HG02938 (cell line): Measurements from ENCODE around the gene DUSP18.
A peak's percentile ranks its signal among the peaks of the same experiment; 100 is the strongest.
"Not testable (repeated sequence)": the region's sequence is repeated elsewhere in the genome, so short reads cannot be mapped to it uniquely, and the experiment has no call there.

Source experiments
- ATAC-seq: cut with Tn5 transposase; IDR thresholded peaks from one replicate; pipeline ENCODE4 v1.9.1; 2021; ENCODE audit warnings: mild to moderate bottlenecking, moderate library complexity; ENCODE audit not compliant: unreplicated experiment

Gene DUSP18

DNA sequence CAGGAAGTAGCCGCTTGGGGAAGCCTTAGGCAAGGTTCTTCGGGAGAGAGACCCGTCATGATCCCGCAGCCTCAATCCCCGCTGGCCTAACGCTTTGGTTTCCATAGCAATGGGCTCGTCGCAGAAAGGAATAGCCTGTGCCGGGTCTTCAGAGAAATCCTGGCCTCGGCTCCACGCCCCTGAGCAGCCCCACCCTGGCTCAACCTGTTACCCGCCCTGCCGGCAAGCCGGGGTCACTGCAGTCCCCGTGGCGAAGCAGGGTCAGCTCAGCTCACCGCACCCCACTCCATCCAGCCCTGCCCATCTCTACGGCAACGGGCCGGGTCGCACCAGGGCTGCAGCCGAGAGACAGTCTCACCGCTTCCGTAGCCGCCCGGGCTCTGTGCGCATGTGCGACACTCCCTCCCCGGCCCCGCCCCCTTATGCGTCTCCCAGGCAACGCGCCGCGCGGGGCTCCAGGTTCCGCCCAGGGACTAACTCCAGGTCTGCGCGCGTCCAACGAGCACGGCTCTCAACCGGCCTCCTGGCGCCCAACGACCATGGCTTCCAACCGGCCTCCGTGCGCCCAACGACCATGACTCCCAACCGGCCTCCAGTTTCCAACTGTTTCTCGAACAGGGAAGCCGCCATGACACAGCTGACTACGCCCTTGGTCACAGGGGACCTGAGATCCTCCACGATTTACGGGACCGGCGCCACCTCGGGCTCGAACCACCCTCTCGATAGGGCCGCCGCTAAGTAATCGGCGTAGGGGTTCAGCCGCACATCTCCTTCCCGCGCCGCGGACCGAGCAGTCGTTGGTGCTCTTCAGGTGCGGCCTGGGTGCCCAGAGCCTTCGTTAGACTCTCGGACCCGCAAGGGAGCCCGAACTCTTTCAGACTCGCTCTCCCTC, at the start of gene DUSP18:
Gene DUSP18, minus strand, starts transcription at position 382 of the 892 bp plus-strand sequence. CDS start 3,872 bp downstream, outside the sequence.
- peak; percentile 91 for ATAC-seq

DNA sequence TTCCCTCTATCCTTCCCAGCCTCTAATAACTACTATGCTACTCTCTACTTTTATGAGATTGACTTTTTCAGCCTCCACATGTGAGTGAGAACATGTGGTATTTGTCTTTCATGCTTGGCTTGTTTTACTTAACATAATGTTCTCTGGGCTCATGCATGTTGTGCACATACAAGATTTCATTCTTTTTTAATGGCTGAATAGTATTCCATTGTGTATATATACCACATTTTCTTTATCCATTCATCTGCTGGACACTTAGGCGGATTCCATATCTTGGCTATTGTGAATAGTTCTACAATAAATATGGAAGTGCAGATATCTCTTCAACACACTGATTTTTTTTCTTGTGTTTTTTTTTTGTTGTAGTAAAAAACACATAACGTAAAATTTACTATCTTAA, 46.4 kb upstream of the DUSP18 start:
- ATAC-seq, result no peak

DNA sequence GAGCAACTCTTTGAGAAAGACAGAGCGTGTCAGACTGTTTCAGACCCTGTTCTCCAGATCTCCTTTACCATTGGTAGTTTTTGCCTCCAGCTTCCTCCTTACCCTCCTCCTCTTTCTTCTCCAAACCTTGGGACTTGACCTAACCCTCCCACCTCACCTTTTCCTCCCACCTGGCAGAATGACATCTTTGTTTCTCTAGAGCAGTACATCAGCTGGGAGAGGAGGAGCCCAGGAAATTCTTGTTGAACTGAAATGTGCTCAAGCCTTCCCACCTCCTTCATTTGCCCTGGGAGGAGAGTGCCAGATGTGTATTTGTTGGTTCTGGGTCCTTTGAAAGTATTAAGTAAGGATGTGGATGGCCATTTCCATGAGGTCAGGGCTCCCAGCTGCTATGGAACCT, 44.4 kb upstream of the DUSP18 start:
- no peak for ATAC-seq

DNA sequence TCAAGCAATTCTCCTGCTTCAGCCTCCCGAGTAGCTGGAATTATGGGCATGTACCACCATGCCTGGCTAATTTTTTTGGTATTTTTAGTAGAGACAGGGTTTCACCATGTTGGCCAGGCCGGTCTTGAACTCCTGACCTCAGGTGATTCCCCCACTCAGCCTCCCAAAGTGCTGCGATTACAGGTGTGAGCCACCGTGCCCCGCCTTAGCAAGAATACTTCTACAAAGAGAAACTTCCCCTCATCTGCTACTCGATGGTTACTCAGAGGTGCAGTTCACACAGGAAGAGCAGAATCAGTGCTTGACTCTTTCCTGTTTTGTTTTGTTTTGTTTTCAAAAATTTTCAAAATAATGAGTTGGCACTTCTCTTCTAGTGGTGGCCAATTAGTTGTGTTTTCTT, 42.3 kb upstream of the DUSP18 start:
- ATAC-seq, result not testable (repeated sequence)

DNA sequence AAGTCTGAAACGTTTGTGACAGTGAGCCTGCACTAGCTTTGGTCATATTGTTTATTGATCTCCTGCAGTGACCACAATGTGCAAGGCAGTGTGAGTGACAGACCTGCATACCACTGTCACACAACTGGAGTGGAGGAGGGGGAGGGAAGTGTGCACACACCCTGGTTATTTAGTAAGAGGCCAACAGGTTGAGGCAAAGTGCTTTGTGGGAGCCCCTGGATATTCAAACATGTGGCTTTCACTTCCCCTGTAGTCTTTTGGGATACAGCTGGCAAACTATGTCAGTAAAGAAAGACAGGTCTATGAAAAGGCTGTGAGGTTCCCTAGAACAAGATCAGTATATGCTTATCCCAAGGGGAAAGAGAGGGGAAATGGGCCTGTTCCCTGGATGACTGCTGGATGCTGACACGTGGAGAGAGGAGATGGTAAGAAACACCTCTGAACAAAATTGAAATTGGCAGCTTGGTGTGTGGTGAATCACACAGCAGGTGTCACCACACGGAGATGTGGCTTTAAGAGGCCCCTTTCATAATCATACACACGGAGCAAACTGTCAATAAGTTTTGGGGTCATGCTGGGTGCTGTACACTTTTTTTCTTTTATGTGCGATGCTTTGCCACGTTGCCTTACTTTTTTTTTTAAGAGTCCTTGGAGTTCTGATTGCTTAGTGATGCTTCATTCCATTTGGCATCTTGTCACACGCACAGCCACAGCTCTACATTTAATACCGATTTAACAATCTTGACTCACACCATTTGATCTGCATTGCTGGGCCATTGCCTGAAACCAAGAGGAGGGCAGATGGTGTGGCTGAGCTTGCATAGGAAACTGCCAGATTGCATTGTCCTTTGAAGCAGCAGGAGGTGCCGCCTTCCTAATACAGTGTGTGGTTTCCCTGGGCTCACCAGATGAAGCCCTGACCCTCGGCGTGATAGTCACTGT, 38.3 kb upstream of the DUSP18 start:
- no peak for ATAC-seq

DNA sequence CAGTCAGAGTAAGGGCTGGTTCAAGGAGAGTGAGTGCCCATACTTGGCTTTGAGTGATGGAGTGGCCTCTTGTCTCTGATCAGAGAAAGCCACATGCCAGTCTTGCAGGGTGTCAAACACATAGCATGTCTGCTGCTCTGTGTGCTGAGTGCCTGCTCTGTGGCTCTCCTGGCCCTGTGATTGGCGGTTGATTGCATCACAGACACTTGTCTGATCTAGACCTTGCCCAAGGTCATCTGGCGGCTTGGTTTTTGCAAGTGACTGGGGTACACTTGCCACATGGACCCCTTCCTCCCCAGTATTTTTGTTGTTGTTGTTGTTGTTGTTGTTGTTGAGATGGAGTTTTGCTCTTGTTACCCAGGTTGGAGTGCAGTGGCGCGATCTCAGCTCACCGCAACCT, 37.3 kb upstream of the DUSP18 start:
- no peak for ATAC-seq

DNA sequence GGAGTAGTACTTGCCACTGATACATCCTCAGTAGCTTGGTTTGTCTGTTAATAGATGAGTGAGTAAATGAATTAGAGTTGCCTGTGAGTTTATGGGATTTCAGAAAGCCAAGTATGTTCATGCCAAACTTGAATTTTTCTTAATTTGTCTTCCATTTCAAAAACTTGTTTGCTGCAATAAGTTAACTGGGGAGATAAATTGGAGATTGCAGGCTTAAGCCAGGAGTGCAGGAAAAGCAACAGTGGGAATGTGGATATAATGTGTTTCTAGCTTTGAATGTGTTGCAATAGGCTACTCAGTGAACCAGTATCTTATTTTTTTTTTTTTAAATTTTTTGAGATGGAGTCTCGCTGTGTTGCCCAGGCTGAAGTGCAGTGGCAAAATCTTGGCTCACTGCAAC, 35.2 kb upstream of the DUSP18 start:
- no peak for ATAC-seq

DNA sequence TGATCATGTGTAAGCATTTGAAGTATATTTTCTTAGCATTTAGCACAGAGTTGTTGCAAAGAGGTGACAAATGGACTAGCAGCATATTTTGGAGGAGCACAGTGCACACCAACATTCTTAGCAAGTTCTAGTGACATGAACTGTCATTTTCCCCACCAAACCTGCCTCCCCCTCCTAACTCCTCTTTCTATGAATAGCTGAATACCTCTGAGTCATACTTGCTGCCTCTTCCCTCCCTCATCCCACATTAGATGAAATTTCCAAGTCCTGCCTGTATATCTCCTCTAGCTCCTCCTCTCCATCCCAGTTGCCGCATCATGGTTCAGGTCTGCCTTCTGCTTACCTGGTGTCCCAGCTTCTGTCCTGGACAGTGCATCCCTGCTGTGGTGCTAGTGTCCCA, 34.2 kb upstream of the DUSP18 start:
- ATAC-seq, result no peak

DNA sequence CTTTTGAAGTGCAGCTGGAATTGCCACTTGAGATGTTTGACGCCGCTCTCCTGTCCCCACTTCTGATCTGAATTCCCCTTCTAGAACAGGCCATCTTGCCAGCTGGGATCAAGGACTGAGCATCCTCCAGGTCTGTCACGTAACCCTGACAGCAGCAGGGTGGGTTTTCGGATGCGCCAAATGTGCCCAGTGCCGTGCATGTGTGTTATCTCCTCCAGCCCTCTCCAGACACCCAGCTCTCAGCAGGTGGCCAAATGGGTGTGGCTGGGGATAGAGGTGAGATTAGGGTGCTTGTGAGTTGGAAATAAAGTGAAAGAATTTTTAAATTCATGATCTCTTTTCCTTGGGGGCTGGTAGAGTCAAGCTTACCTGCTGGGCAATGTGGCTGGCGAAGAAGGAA, 30.3 kb upstream of the DUSP18 start:
- ATAC-seq, result no peak

DNA sequence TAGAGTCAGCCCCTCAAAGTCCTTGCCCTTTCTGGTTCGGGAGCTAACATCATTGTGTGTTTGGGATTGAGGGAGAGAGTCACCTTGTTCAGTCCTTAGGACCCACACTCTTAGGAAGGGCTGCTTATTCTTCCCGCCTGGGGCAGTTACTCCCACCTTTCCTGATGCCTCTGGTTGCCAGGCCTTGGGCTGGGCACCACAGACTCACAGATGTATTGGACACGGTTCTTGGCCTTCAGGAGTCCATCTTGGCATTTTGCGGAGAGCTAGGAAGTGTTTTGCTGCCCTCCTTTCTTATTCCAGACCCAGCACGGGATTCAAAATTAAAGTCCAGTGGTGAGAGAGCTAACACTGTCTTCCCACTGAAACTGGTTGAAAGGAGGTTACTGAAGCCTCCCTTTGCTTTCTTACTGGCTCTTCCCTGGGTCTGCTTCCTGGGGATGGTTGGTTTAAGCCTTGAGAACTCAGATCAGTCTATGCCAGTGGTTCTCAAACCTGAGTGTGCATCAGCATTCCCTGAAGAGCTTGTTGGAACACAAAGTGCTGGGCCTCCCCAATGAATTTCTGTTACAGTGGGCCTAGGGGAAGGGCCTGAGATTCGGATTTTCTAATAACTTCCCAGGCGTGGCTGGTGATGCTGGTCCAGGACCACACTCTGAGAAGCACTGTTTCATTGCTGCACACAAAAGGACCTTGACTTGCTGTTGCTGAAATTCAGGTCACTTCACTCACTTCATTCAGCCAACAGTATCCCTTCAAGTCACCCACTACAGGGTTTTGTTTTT, 28.4 kb upstream of the DUSP18 start:
- ATAC-seq, result no peak

DNA sequence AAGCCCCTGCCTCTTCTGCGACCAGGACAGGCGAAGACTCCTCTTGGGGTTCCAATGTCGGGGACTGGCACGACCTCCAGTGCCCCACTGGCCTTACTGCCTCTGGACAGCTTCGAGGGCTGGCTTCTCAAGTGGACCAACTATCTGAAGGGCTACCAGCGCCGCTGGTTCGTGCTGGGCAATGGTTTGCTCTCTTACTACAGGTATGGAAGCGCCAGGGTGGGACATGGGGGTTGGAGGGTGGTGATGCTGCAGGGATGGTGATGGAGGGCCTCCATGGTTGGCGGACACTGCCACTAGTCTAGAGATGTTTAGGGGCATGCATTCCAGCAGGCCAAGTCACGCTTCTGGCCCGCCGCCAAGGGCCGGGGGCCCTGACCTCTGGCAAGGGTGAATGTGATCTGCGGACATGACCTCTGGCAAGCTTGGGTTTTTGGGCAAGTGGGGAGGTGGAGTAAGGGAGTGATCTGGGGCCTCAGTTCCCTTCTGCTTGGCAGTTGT, 27.7 kb upstream of the DUSP18 start:
- no peak for ATAC-seq

DNA sequence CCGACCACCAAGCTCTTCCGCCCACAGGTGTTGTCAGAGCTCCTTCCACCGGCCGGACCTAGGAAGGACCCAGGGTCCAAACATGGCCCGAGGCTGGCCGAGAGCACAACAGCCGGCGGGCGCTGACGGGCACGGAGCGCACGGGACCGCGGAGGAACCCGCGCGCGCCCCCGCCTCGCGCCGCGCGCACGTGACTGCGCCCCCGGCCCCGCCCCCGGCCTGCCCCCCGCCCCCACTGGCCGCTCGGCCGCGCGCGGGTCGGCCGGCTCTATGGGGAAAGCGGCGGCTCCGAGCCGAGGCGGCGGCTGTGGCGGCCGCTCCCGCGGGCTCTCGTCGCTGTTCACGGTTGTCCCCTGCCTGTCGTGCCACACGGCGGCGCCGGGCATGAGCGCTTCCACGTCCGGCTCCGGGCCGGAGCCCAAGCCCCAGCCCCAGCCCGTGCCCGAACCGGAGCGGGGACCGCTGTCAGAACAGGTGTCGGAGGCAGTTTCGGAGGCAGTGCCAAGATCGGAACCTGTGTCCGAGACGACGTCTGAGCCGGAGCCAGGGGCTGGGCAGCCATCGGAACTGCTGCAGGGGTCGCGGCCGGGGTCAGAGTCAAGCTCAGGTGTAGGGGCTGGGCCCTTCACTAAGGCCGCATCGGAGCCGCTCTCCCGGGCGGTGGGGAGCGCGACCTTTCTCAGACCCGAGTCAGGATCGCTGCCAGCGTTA, 27.1 kb upstream of the DUSP18 start, which contains the start of gene OSBP2:
Gene OSBP2, plus strand, starts transcription at position 235 of the 711 bp plus-strand sequence. Its CDS starts 36 bp downstream, at position 271.
- ATAC-seq, result no peak

DNA sequence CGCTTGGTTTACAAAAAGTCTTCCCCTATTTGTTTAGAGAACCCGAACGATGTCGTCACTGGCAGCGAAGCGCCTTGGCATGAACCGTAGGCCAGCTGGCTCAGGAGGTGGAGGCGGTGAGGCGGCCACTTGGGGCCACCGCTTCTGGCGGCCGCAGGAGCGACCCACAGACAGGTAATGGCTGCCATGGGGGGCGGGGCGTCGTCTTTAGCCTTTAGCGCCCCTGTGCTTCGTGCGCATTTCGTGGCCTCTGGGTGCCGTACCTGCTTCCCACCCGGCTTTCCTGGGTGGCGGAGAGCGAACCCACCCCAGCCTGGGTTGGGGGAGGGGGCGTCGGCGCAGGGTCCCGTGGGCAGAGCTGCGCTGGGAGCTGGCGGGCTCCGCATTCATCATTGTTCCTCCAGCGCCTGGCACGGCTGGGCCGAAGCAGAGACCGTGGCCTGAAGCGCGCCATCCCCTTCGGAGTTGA, 26.5 kb upstream of the DUSP18 start:
- no peak for ATAC-seq

DNA sequence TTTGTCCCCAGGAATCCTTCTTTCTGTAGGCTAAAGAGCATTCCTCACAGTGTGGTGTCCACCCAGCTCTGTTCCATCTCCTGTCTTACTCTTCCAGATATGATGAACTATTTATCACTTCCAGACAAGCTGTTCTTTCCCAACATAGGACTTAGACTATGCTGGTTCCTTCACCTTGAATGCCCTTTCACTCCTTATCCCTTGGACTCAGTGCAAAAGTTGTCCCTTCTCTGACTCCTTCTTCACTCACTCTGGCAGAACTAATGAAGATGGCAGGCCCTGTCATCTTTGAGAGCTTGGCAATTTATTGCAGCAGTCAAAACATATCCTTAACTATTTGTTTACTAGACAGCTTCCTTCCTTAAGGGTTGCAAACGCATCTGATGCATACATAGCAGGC, 23.5 kb upstream of the DUSP18 start:
- ATAC-seq, result no peak

DNA sequence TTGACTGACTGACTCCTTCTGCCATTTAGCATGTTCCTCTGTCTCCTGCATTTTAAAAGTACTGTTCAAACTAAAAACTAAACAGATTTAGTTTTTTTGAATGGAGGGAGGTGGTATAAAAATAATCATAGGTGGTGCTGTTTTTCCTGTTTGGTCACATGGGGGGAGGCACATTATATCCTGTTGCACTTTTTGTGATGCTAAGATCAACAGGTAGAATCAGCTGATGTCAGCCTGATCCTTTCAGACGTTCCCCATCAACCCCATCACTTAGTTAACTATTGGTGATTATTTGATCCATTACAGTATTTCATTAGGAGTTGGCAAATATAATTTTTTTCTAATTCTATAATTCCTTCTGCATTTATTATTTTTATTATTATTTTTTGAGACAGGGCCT, 21.9 kb upstream of the DUSP18 start:
- no peak for ATAC-seq

DNA sequence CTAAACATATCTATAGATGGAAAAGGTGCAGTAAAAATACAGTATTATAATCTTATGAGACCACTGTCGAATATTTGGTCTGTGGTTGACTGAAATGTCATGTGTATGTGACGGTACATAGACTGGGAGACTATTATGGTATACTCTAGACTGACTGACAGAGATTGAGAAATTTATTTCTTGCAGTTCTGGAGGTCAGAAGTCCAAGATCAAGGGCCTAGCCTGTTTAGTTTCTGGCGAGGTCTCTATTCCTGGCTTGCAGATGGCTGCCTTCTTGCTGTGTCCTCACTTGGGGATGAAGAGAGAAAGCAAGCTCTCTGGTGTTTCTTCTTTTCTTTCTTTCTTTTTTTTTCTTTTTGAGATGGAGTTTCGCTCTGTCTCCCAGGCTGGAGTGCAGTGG, 19.7 kb upstream of the DUSP18 start:
- ATAC-seq, result no peak

DNA sequence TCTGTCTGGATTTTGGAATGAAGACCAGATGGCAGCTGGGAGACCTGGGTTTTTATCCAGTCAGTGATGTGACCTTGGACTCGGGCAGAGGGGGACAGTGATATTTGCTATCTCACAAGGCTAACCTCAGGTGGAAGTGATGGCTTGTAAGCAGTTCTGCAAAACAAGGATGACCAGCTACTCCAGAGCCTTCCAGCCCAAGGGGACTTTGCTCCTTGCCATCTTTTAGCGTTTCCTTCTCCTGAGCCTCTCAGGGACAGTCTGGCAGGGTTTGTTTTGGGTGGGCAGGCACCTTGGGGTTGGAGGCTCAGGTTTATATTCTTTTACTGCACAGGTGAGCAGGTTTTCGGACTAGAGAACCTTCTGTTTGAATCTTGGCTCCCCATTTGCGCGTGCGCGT, 17.5 kb upstream of the DUSP18 start:
- ATAC-seq, result no peak

DNA sequence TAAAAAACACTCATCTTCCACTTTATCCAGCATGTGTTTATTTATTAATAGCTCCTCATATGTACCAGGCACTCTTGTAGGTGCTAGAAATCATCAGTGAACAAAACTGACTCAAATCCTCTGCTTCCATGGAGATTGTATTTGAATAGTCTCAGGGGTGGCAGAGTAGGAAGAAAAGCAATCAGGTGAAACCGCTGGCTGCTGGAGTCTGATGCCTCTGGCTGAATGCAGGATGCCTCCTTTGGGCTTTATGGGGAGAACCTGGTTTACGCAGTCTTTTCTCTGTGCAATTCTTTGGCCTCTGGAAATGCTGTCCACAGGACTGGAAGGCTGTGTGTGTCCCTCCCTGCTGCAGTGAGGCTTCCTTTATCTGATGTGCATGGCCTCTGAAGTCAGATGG, 14.2 kb upstream of the DUSP18 start:
- no peak for ATAC-seq

DNA sequence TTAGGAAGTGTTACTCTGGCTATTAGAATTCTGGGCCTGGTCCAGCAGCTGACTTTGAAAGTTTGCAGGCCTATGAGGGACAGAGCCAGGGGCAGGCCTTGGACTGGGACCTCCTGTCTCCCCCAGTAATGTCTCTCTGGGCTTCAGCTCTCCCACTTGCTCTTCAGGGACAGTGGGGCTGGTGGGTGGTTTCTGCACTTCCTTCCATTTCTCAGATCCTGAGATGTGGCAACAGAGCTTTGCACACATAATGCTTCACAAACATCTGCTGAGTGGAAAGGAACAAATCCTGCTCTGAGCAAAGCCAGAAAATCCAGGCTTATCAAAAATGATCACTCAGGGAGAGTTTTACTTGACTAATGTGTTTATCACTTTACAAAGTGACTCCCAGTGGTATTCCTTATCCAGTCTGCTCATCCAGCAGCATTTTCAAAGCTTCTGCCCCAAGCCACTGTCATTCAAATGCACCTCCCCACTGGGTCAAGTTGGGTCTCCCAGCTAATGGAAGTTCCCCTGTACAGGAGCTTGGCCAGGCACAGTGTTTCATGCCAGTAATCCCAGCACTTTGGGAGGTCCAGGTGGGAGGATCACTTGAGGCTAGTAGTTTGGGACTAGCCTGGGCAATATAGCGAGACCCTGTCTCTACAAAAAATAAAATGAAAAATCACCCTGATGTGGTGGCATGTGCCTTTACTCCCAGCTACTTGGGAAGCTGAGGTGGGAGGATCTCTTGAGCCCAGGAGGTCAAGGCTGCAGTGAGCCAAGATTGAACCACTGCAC, 13.5 kb upstream of the DUSP18 start:
- no peak for ATAC-seq
